ENCODE measurements around the gene PSMD14.

PSMD14 gene

GRCh38 chr2:161321944-161322648 lies 13.9 kb downstream of the PSMD14 start:
- no peak overlapping the region for H3K4me3 ChIP-seq (IDR thresholded peaks at IDR 0.05; ENCODE audit: insufficient read depth, low read depth, low read length)
- no peak overlapping the region for H3K27ac ChIP-seq
- H3K27me3 ChIP-seq (ENCODE audit: insufficient read depth, low read depth) = no peaks in the 10 kb centered on the region
- 0 out of 2 replicates have a peak, but pooled peaks cover 5% of the 10 kb centered on the region for H3K36me3 ChIP-seq (ENCODE audit: insufficient read depth)
- 0 out of 2 replicates have a peak, but pooled peaks cover 12% of the 10 kb centered on the region for H4K20me1 ChIP-seq (ENCODE audit: insufficient read depth)
- no peak overlapping the region for H3K4me2 ChIP-seq
- H2AFZ ChIP-seq (ENCODE audit: low read depth) = no peak overlapping the region
- TF ChIP-seq CTCF (conservative IDR thresholded peaks at IDR 0.05; ENCODE audit: low read depth, low read length) = no peak
- peaks cover 55% of the 10 kb centered on the region for H3K79me2 ChIP-seq (ENCODE audit: insufficient read depth, low read depth)
- no peak overlapping the region for H3K9ac ChIP-seq
- peaks cover 4% of the 10 kb centered on the region for H3K4me1 ChIP-seq (ENCODE audit: low read depth, poor library complexity, severe bottlenecking)

GRCh38 chr2:161324876-161325275 lies 16.7 kb downstream of the PSMD14 start:
- Histone ChIP-seq H3K27ac (no peak overlapping the region), H3K4me2 (no peak overlapping the region), H3K79me2 (ENCODE audit: insufficient read depth, low read depth) (peaks cover 51% of the 10 kb centered on the region), H3K4me3 (IDR thresholded peaks at IDR 0.05; ENCODE audit: insufficient read depth, low read depth, low read length) (no peak overlapping the region), H2AFZ (ENCODE audit: low read depth) (no peak overlapping the region), H3K4me1 (ENCODE audit: low read depth, poor library complexity, severe bottlenecking) (peaks cover 4% of the 10 kb centered on the region), H4K20me1 (ENCODE audit: insufficient read depth) (0 out of 2 replicates have a peak, but pooled peaks cover 9% of the 10 kb centered on the region), H3K36me3 (ENCODE audit: insufficient read depth) (0 out of 2 replicates have a peak, but pooled peaks cover under 1% of the 10 kb centered on the region), H3K27me3 (ENCODE audit: insufficient read depth, low read depth) (no peaks in the 10 kb centered on the region), H3K9ac (no peak overlapping the region)
- no peak for TF ChIP-seq CTCF (conservative IDR thresholded peaks at IDR 0.05; ENCODE audit: low read depth, low read length)

GRCh38 chr2:161327582-161327981 lies 19.4 kb downstream of the PSMD14 start:
- Histone ChIP-seq H3K4me3 (IDR thresholded peaks at IDR 0.05; ENCODE audit: insufficient read depth, low read depth, low read length) (no peak overlapping the region), H2AFZ (ENCODE audit: low read depth) (no peak overlapping the region), H3K36me3 (ENCODE audit: insufficient read depth) (no peaks in the 10 kb centered on the region), H3K4me1 (ENCODE audit: low read depth, poor library complexity, severe bottlenecking) (peaks cover 4% of the 10 kb centered on the region), H3K4me2 (no peak overlapping the region), H3K27me3 (ENCODE audit: insufficient read depth, low read depth) (no peaks in the 10 kb centered on the region), H4K20me1 (ENCODE audit: insufficient read depth) (0 out of 2 replicates have a peak, but pooled peaks cover 9% of the 10 kb centered on the region), H3K79me2 (ENCODE audit: insufficient read depth, low read depth) (peaks cover 67% of the 10 kb centered on the region), H3K9ac (no peak overlapping the region), H3K27ac (no peak overlapping the region)
- TF ChIP-seq CTCF (conservative IDR thresholded peaks at IDR 0.05; ENCODE audit: low read depth, low read length) = no peak

- peaks cover 59% of the 10 kb centered on the region; the same call in 1 of the 2 replicates for H3K79me2 ChIP-seq (ENCODE audit: insufficient read depth, low read depth)
- no peak overlapping the region for H3K27ac ChIP-seq
- no peaks in the 10 kb centered on the region for H3K4me1 ChIP-seq (ENCODE audit: low read depth, poor library complexity, severe bottlenecking)
- H3K4me2 ChIP-seq = no peak overlapping the region
- H3K4me3 ChIP-seq (IDR thresholded peaks at IDR 0.05; ENCODE audit: insufficient read depth, low read depth, low read length) = no peak overlapping the region
- no peak overlapping the region for H2AFZ ChIP-seq (ENCODE audit: low read depth)
- no peaks in the 10 kb centered on the region for H3K27me3 ChIP-seq (ENCODE audit: insufficient read depth, low read depth)
- H3K9ac ChIP-seq = no peak overlapping the region
- no peaks in the 10 kb centered on the region for H3K36me3 ChIP-seq (ENCODE audit: insufficient read depth)
- H4K20me1 ChIP-seq (ENCODE audit: insufficient read depth) = no peaks in the 10 kb centered on the region
- no peak for TF ChIP-seq CTCF (conservative IDR thresholded peaks at IDR 0.05; ENCODE audit: low read depth, low read length)
These were observed 24.2 kb downstream of the PSMD14 start for GRCh38 chr2:161332371-161332967.
